Upper lobe of right lung (tissue), 1 donor: ENCODE data around the gene C15orf40. TPM values are rescaled to one million over a fixed set of nuclear protein-coding genes. Genes with fewer than 3 reads are reported as not detected.

Experiments
- ATAC-seq: fragments of 200-7000 bp; cut with Tn5 transposase; one replicate; pipeline ENCODE4 v1.9.1; 2020; ENCODE audit warnings: mild to moderate bottlenecking, moderate library complexity
- DNase-seq: peaks from one replicate; pipeline ENCODE4 v3.0.0-alpha.2; 2020
- H3K27ac ChIP-seq: fragments of 200-600 bp; one replicate; pipeline ENCODE4 v1.8.0; 2022
- H3K27me3 ChIP-seq: fragments of 200-600 bp; one replicate; pipeline ENCODE4 v1.8.0; 2022; ENCODE audit warnings: mild to moderate bottlenecking
- H3K36me3 ChIP-seq: fragments of 200-600 bp; one replicate; pipeline ENCODE4 v1.8.0; 2022
- H3K4me1 ChIP-seq: fragments of 200-600 bp; one replicate; pipeline ENCODE4 v1.8.0; 2022
- H3K4me3 ChIP-seq: fragments of 200-600 bp; one replicate; pipeline ENCODE4 v1.8.0; 2022; ENCODE audit warnings: mild to moderate bottlenecking
- H3K9me3 ChIP-seq: fragments of 200-600 bp; one replicate; pipeline ENCODE4 v1.8.0; 2022
- intact Hi-C: fragments of 100-400 bp; cut with DNase I; formaldehyde crosslinking; loops from one replicate; pipeline ENCODE4 v1.11.0; 2022
- total RNA-seq: library from RNA; stranded (reverse); fragmentation: NEBNext Ultra II Directional; extraction: Animal tissue kit (Norgen Biotek cat#: 25700); gene quantifications from one replicate; pipeline ENCODE4 v1.2.1, GENCODE V29; 2021
- TF ChIP-seq, protein P1 (sequence below): fragments of 200-600 bp; IDR thresholded peaks from one replicate; pipeline ENCODE4 v1.8.0; 2022; ENCODE audit warnings: antibody characterized with exemption
- donor health status: DM: no; HTN: yes; CAD: no; lungs with severe emphysema.

The C15orf40 gene
- total RNA-seq, 1 donor from 2014 or later: 23.0 TPM

DNA sequence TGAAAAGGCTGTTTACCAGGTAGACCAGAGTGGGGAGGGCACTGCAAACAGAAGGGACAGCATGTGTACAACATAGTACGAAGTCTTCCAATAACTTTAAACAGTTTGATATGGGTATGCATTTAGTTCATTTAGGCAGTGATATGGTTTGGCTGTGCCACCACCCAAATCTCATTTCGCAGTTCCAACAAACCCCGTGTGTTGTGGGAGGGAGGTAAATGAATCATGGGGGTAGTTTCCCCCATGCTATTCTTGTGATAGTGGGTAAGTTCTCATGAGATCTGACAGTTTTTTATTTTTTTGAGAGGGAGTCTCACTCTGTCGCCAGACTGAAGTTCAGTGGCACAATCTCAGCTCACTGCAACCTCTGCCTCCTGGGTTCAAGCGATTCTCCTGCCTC is 33.0 kb downstream of the C15orf40 start:
- DNase-seq (no peak), ATAC-seq (no peak)
- no peak overlapping the region for H3K4me3 ChIP-seq
- no peaks in the 10 kb centered on the region for H3K27me3 ChIP-seq
- no peaks in the 10 kb centered on the region for H3K4me1 ChIP-seq
- TF ChIP-seq, protein P1, sequence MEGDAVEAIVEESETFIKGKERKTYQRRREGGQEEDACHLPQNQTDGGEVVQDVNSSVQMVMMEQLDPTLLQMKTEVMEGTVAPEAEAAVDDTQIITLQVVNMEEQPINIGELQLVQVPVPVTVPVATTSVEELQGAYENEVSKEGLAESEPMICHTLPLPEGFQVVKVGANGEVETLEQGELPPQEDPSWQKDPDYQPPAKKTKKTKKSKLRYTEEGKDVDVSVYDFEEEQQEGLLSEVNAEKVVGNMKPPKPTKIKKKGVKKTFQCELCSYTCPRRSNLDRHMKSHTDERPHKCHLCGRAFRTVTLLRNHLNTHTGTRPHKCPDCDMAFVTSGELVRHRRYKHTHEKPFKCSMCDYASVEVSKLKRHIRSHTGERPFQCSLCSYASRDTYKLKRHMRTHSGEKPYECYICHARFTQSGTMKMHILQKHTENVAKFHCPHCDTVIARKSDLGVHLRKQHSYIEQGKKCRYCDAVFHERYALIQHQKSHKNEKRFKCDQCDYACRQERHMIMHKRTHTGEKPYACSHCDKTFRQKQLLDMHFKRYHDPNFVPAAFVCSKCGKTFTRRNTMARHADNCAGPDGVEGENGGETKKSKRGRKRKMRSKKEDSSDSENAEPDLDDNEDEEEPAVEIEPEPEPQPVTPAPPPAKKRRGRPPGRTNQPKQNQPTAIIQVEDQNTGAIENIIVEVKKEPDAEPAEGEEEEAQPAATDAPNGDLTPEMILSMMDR: no peak
- H3K27ac ChIP-seq: no peak overlapping the region
- intact Hi-C loops: no loop called here
- H3K9me3 ChIP-seq: no peaks in the 10 kb centered on the region
- H3K36me3 ChIP-seq: no peaks in the 10 kb centered on the region

DNA sequence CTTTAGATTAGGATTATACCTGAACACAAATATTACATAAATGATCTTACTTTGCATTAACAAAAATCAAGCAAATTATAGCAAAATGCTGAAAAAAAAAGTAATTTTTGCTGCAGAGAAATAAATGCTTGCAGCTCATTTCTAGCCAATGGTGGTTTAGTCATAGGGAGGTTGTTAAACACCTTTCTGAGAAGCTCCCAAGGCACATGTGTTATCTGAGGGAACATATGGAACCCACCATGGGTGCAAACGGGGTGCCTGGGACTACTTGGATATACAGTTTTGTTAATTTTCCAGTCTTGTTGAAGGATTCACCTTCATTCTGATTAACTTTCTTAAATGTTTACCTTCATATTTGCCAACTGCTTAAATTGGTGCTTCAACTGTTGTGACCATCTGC is 34.4 kb downstream of the C15orf40 start:
- no peaks in the 10 kb centered on the region for H3K4me1 ChIP-seq
- TF ChIP-seq, protein P1: no peak
- intact Hi-C loops: no loop called here
- no peaks in the 10 kb centered on the region for H3K36me3 ChIP-seq
- no peak overlapping the region for H3K27ac ChIP-seq
- no peaks in the 10 kb centered on the region for H3K27me3 ChIP-seq
- ATAC-seq (no peak), DNase-seq (no peak)
- H3K9me3 ChIP-seq: no peaks in the 10 kb centered on the region
- no peak overlapping the region for H3K4me3 ChIP-seq

DNA sequence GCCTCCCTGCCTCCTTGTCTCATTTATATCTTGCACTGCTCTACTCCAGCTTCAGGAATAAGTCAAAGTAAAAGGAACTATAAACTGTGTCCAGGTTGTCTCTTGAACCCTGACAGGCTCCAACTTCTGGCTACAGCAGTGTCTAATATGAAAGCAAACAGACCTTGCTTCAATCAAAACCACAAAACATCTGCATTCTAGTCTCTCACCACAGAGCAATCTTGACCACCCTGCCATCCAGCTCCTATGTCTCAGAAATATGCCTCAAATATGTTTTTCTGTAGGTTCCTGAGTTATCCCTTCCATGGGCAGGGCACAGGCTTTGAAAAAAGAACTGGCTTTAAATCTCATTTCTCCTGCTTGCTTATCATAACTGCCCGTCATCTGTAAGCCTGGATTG is 38.4 kb downstream of the C15orf40 start:
- Histone ChIP-seq H3K4me1 (no peaks in the 10 kb centered on the region), H3K27me3 (no peaks in the 10 kb centered on the region), H3K36me3 (no peaks in the 10 kb centered on the region), H3K9me3 (no peaks in the 10 kb centered on the region), H3K4me3 (no peak overlapping the region), H3K27ac (no peak overlapping the region)
- intact Hi-C loops: no loop called here
- no peak for DNase-seq
- TF ChIP-seq, protein P1: no peak
- no peak for ATAC-seq

DNA sequence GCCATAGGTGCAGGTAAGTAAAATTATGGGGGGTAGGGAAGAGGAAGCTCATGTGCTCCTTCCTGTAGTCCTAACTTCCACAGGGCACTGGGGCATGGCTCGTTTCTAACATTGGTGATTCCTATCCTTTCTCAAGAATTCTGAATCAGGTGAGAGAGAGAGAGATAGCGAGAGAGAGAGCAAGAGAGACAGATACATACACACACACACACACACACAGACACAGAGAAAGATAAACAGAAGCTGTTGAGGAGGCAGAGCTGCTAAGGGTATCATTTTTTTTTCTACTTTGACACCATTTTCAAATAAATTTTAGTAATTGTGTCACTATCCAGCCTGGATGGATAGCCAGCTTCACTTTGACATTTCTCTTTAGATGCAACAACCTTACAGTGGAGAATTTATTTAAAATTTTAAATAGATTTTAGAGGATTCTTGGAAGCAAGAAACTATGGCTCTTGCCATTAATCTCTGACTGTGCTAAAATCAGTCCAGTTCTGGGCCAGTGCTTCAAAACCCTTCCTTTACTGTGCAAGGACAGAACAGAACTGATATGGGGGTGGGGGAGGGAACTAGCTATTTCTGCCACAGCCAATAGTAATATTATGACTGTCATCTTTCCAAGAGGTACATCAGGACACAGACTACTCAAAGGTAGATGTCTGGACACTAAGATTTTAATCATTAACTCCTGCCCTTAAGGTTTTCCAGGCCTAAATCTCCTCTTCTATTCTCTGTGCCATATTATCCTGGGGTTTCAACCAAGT is 40.0 kb downstream of the C15orf40 start:
- Histone ChIP-seq H3K36me3 (no peaks in the 10 kb centered on the region), H3K27me3 (no peaks in the 10 kb centered on the region), H3K9me3 (no peaks in the 10 kb centered on the region), H3K4me3 (no peak overlapping the region), H3K4me1 (no peaks in the 10 kb centered on the region), H3K27ac (no peak overlapping the region)
- intact Hi-C loops: no loop called here
- ATAC-seq (no peak), DNase-seq (no peak)
- TF ChIP-seq, protein P1: no peak

DNA sequence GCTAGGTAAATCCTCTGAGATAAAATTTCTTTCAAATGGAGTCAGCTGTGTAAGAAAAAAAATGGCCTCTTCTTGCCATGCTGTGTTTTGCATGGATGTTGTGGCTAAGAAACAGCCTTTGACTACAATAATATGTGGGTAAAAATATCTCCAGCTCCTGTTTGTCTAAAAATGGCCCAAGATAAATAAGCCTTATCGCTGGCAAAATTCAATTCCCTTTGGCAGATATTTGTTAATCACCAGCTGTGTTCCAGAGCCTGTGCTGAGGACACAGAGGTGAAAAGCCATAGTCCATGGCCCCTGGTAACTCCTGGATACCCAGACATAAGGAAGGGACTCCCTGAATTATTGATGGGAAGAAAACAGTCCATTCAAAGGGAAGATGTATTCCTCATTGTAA is 40.7 kb downstream of the C15orf40 start:
- no peak overlapping the region for H3K27ac ChIP-seq
- no peak overlapping the region for H3K4me3 ChIP-seq
- TF ChIP-seq, protein P1: no peak
- DNase-seq: no peak
- no peaks in the 10 kb centered on the region for H3K4me1 ChIP-seq
- ATAC-seq: no peak
- intact Hi-C loops: no loop called here
- H3K36me3 ChIP-seq: no peaks in the 10 kb centered on the region
- H3K27me3 ChIP-seq: no peaks in the 10 kb centered on the region
- H3K9me3 ChIP-seq: no peaks in the 10 kb centered on the region
